RWPE2 (cell line): ENCODE results near the gene MAN2B1.
"Not testable (repeated sequence)": the region's sequence is repeated elsewhere in the genome, so short reads cannot be mapped to it uniquely, and the experiment has no call there.

Source experiments
- ATAC-seq: fragments of 200-7000 bp; cut with Tn5 transposase; 3 replicates; pipeline ENCODE4 v1.9.1; 2021; ENCODE audit warnings: low read depth
- DNase-seq: peaks from one replicate; pipeline ENCODE4 v3.0.0-alpha.2; 2020; ENCODE audit warnings: low spot score
- H3K27ac ChIP-seq: fragments of 450-650 bp; 2 replicates; pipeline ENCODE4 v1.5.1; 2017; ENCODE audit warnings: mild to moderate bottlenecking; ENCODE audit not compliant: poor library complexity, severe bottlenecking
- H3K27me3 ChIP-seq: fragments of 250-450 bp; sonication (Bioruptor Pico); 2 replicates; pipeline ENCODE4 v1.5.1; 2021; ENCODE audit warnings: mild to moderate bottlenecking, moderate library complexity; ENCODE audit not compliant: insufficient read depth, poor library complexity, severe bottlenecking
- H3K36me3 ChIP-seq: fragments of 250-450 bp; sonication (Bioruptor Pico); 2 replicates; pipeline ENCODE4 v1.5.1; 2020; ENCODE audit warnings: low read depth, mild to moderate bottlenecking, moderate library complexity
- H3K4me1 ChIP-seq: fragments of 250-450 bp; sonication (Bioruptor Pico); 2 replicates; pipeline ENCODE4 v1.5.1; 2021; ENCODE audit warnings: mild to moderate bottlenecking, moderate library complexity; ENCODE audit not compliant: insufficient read depth, poor library complexity, severe bottlenecking
- H3K4me3 ChIP-seq: fragments of 250-450 bp; sonication (Bioruptor Pico); 2 replicates; pipeline ENCODE4 v1.5.1; 2021; ENCODE audit warnings: mild to moderate bottlenecking, moderate library complexity; ENCODE audit not compliant: severe bottlenecking
- H3K9me3 ChIP-seq: fragments of 250-450 bp; sonication (Bioruptor Pico); 2 replicates; pipeline ENCODE4 v1.5.1; 2021; ENCODE audit warnings: mild to moderate bottlenecking, moderate library complexity; ENCODE audit not compliant: severe bottlenecking
- CTCF ChIP-seq: fragments of 450-650 bp; IDR thresholded peaks from one replicate; pipeline ENCODE4 v1.5.1; 2017; ENCODE audit warnings: mild to moderate bottlenecking, moderate library complexity; ENCODE audit not compliant: poor library complexity, severe bottlenecking

The MAN2B1 gene

DNA sequence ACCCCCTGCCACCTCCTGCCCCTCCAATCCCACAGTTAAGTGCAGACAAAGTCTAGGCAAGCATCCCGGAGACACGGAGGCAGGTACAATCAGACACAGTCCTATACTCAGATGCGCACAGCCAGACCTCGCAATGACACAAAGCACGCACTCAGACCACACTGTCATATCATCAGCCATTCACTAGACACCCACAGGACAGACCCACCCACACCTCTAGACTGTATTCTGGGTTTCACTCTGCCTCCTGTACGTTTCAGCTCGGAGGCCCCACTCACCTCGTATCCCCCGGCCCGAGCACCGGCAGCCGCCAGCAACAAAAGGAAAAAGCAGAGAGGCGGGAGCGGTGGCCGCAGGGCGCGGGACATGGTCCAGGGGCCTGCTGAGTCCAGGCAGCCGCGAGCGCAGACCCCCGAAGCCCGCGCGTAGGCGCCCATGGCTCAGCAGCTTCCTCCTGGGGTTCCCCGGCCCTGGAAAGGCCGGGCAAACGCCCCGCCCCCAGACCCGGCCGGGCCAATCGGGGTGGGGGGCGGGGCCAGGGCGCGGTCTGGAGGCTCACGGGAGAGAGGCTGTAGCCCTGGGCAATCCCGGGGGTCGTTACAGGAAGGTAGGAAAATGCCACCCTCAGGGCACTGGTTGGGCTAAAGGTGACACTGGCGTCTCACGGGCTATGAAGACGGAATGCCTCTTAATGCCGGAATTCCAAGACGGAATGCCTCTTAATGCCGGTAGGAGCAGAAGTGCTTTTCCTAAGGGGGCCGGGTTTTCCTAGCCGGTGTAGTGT is at the start of gene MAN2B1, which contains the start of gene WDR83:
Gene MAN2B1, minus strand, starts transcription at position 478 of the 784 bp plus-strand sequence. Its CDS starts 41 bp downstream, at position 437.
Gene WDR83, plus strand, starts transcription at position 543 of the 784 bp plus-strand sequence. CDS start 2,984 bp downstream, outside the sequence.
- Histone ChIP-seq H3K27ac (no peak within 1 kb of the TSS), H3K36me3 (peaks cover 22% of the 10 kb centered on the region), H3K4me3 (peak within 1 kb of the TSS; percentile 77)

GRCh38 chr19:12715929-12716328 is 49.4 kb upstream of the MAN2B1 start:
- DNase-seq (no peak), ATAC-seq (no peak)
- Histone ChIP-seq H3K4me1 (no peaks in the 10 kb centered on the region), H3K9me3 (no peaks in the 10 kb centered on the region), H3K27me3 (no peaks in the 10 kb centered on the region), H3K27ac (no peak overlapping the region), H3K4me3 (no peak overlapping the region), H3K36me3 (peaks cover 87% of the 10 kb centered on the region)
- TF ChIP-seq CTCF = no peak

More for the DNA sequence above, at the start of gene MAN2B1, which contains the start of gene WDR83:
- H3K9me3 ChIP-seq = no peaks in the 10 kb centered on the region
- no peak for TF ChIP-seq CTCF
- no peak for DNase-seq
- ATAC-seq = peak; percentile 82
- H3K27me3 ChIP-seq = no peaks in the 10 kb centered on the region
- no peaks in the 10 kb centered on the region for H3K4me1 ChIP-seq

- Histone ChIP-seq H3K36me3 (peaks cover 95% of the 10 kb centered on the region), H3K9me3 (no peaks in the 10 kb centered on the region), H3K27me3 (no peaks in the 10 kb centered on the region), H3K27ac (no peak overlapping the region), H3K4me1 (no peaks in the 10 kb centered on the region), H3K4me3 (no peak overlapping the region)
- TF ChIP-seq CTCF = no peak
- ATAC-seq (no peak), DNase-seq (no peak)
These were observed 48.6 kb upstream of the MAN2B1 start for GRCh38 chr19:12715102-12715501.

- not testable (repeated sequence) for H3K4me3 ChIP-seq, H3K27ac ChIP-seq, ATAC-seq, H3K4me1 ChIP-seq, DNase-seq, H3K9me3 ChIP-seq, H3K27me3 ChIP-seq
- peaks cover 100% of the 10 kb centered on the region for H3K36me3 ChIP-seq
These were observed 46.8 kb upstream of the MAN2B1 start for GRCh38 chr19:12713304-12713703.

GRCh38 chr19:12712077-12712476 is 45.5 kb upstream of the MAN2B1 start:
- TF ChIP-seq CTCF = peak; percentile 70
- not testable (repeated sequence) for H3K9me3 ChIP-seq, DNase-seq, ATAC-seq, H3K27ac ChIP-seq, H3K4me3 ChIP-seq, H3K27me3 ChIP-seq, H3K4me1 ChIP-seq
- H3K36me3 ChIP-seq = peaks cover 98% of the 10 kb centered on the region
